Effector memory CD8-positive, alpha-beta T cell (primary cell): ENCODE data around the gene HECTD1.
"Not testable (repeated sequence)": the region's sequence is repeated elsewhere in the genome, so short reads cannot be mapped to it uniquely, and the experiment has no call there.

Experiments used
- ATAC-seq: fragments of 150-1000 bp; cut with Tn5 transposase; replicated peaks from 2 replicates; pipeline ENCODE4 v1.10.0; 2021; ENCODE audit warnings: mild to moderate bottlenecking, moderate library complexity
- DNase-seq, 3 experiments: peaks; one replicate each; pipeline ENCODE4 v3.0.0; 2021
- H3K27ac Mint-ChIP-seq, 2 donors: one replicate each; pipeline ENCODE4 v1.8.0; 2022; ENCODE audit warnings: mild to moderate bottlenecking in 2 of 2, mixed read lengths in 2 of 2, moderate library complexity in 2 of 2
- H3K27me3 Mint-ChIP-seq, 2 donors: one replicate each; pipeline ENCODE4 v1.8.0; 2022; ENCODE audit warnings: mixed read lengths in 2 of 2
- H3K36me3 Mint-ChIP-seq: one replicate; pipeline ENCODE4 v1.8.0; 2022; ENCODE audit warnings: mild to moderate bottlenecking, moderate library complexity, mixed read lengths; ENCODE audit not compliant: insufficient read depth
- H3K4me1 Mint-ChIP-seq, 2 donors: one replicate each; pipeline ENCODE4 v1.8.0; 2022; ENCODE audit warnings: low read depth in 2 of 2, mixed read lengths in 2 of 2
- H3K4me3 Mint-ChIP-seq, 2 donors: one replicate each; pipeline ENCODE4 v1.8.0; 2022; ENCODE audit warnings: mild to moderate bottlenecking in 2 of 2, mixed read lengths in 2 of 2, moderate library complexity in 2 of 2
- H3K9me3 Mint-ChIP-seq, 2 donors: one replicate each; pipeline ENCODE4 v1.8.0; 2022; ENCODE audit warnings: mixed read lengths in 2 of 2

HECTD1 gene

GRCh38 chr14:31239741-31240140 lies 32.1 kb upstream of the HECTD1 start:
- Mint-ChIP-seq H3K4me3 (no peak overlapping the region), H3K36me3 (no peaks in the 10 kb centered on the region), H3K9me3 (no peaks in the 10 kb centered on the region), H3K4me1 (peaks cover 9 to 13% of the 10 kb centered on the region in 2 donors), H3K27me3 (no peaks in the 10 kb centered on the region), H3K27ac (no peak overlapping the region)
- DNase-seq (no peak), ATAC-seq (no peak)

GRCh38 chr14:31235462-31235861 lies 27.9 kb upstream of the HECTD1 start:
- Mint-ChIP-seq H3K27ac (no peak overlapping the region), H3K4me3 (no peak overlapping the region), H3K9me3 (no peaks in the 10 kb centered on the region), H3K27me3 (peaks cover 0 to 6% of the 10 kb centered on the region in 2 donors), H3K36me3 (no peaks in the 10 kb centered on the region), H3K4me1 (peaks cover 0 to 2% of the 10 kb centered on the region in 2 donors)
- DNase-seq (no peak), ATAC-seq (no peak)

GRCh38 chr14:31232081-31232480 lies 24.5 kb upstream of the HECTD1 start:
- DNase-seq (no peak), ATAC-seq (no peak)
- Mint-ChIP-seq H3K27ac (no peak overlapping the region), H3K4me1 (no peaks in the 10 kb centered on the region), H3K36me3 (no peaks in the 10 kb centered on the region), H3K4me3 (no peak overlapping the region), H3K9me3 (no peaks in the 10 kb centered on the region), H3K27me3 (peaks cover 0 to 6% of the 10 kb centered on the region in 2 donors)

GRCh38 chr14:31231272-31231671 lies 23.7 kb upstream of the HECTD1 start:
- not testable (repeated sequence) for H3K27ac Mint-ChIP-seq, H3K4me1 Mint-ChIP-seq, H3K4me3 Mint-ChIP-seq, DNase-seq, H3K9me3 Mint-ChIP-seq, H3K27me3 Mint-ChIP-seq, H3K36me3 Mint-ChIP-seq, ATAC-seq

DNA sequence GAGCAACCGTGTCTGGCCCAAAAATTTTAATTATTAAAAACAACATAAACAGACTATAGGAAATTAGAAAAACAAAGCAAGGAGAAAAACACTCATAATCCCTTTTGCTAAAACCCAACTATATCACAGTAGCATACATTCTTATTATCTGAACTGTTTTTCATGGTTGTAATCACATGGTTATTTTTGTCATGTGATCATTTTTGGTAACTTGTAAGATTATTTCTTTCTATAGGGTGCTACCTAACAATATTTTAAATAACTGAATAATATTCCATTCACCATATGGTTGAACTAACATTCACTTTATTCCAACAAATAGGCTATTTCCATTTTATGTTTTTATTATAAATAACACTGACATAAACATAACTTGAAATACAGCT lies 23.0 kb upstream of the HECTD1 start:
- no peak overlapping the region for H3K27ac Mint-ChIP-seq
- H3K4me1 Mint-ChIP-seq: no peaks in the 10 kb centered on the region
- H3K27me3 Mint-ChIP-seq: peaks cover 0 to 6% of the 10 kb centered on the region in 2 donors
- peaks cover 4% of the 10 kb centered on the region for H3K36me3 Mint-ChIP-seq
- no peaks in the 10 kb centered on the region for H3K9me3 Mint-ChIP-seq
- DNase-seq (no peak), ATAC-seq (no peak)
- no peak overlapping the region for H3K4me3 Mint-ChIP-seq

DNA sequence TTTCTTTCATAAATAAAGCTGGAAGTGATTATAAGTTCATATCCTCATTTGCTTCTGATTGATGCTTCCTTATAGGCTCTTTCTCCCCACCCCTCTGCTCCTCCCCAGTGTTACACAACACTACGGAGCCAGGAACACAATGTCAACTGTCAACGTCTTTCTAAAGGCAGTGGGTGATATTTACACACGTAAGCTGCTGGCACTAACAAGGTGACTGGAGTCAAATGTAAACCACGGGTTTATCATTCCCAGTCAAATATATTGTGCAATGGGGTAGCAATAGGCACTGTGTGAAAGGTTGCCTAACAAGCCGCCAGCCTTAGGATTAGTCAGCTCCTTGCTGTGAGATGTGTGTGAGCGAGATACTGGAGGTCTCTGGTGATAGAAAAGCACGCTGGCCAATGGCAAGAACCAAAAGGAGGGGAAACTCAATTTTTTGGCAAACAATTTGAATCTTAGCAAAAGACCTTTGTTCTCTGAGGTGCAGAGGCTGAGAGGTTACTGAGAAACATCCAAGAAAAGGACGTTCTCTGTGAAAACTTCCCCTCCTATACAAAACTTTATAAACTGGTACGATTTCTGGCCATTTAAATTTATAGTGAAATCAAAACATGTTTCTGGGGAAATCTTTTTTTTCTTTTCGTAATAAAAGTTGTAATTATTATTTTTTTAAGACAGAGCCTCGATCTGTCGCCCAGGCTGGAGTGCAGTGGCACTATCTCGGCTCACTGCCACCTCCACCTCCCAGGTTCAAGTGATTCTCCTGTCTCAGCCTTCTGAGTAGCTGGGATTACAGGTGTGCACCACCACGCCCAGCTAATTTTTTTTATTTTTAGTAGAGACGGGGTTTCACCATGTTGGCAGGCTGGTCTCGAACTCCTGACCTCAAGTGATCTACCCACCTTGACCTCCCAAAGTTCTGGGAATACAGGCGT lies 22.3 kb upstream of the HECTD1 start:
- H3K27me3 Mint-ChIP-seq: peaks cover 0 to 6% of the 10 kb centered on the region in 2 donors
- no peaks in the 10 kb centered on the region for H3K9me3 Mint-ChIP-seq
- peaks cover 4% of the 10 kb centered on the region for H3K36me3 Mint-ChIP-seq
- no peak overlapping the region for H3K27ac Mint-ChIP-seq
- H3K4me1 Mint-ChIP-seq: no peaks in the 10 kb centered on the region
- DNase-seq: no peak
- no peak overlapping the region for H3K4me3 Mint-ChIP-seq
- ATAC-seq: no peak

DNA sequence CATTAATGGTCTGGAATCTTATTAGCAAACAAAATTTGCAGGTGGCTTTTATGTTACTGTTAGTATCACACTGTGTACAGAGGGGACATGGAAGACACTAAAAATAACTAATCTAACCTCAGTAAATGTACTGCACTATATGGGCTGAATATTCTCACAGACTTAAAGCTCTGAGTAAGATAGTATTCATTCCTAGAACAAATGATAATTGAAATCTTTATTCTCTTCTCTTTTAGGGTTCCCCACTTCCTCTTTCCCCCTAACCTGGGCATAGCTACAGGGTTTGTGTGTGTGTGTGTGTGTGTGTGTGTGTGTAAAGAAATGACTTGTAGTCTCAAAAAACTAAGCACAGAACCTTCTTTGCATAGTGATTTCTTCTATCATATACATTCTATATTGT lies 21.4 kb upstream of the HECTD1 start:
- no peaks in the 10 kb centered on the region for H3K4me1 Mint-ChIP-seq
- no peak overlapping the region for H3K27ac Mint-ChIP-seq
- ATAC-seq: no peak

DNA sequence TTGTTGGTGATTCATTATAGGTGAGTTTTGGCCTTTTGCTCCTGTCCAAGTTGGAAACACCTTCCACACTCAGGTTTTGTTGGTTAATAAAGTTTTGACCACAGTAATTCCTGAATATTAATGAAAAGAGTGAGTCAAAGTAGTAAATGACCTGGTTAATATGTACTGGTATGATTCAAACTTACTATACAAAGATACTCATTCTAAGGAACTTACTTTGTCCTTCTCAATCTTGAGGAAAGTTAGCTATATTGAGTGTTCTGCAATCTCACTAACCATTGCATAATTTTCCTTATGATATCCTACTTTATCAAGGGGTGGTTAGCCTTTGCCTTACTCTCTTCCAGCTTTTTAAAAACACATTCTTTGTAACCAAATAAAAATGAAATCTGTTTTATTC lies 20.9 kb upstream of the HECTD1 start:
- no peak overlapping the region for H3K27ac Mint-ChIP-seq
- no peaks in the 10 kb centered on the region for H3K9me3 Mint-ChIP-seq
- H3K36me3 Mint-ChIP-seq: peaks cover 4% of the 10 kb centered on the region
- ATAC-seq: no peak
- peaks cover 0 to 1% of the 10 kb centered on the region in 2 donors for H3K27me3 Mint-ChIP-seq
- no peak for DNase-seq
- H3K4me1 Mint-ChIP-seq: no peaks in the 10 kb centered on the region
- H3K4me3 Mint-ChIP-seq: no peak overlapping the region

More for the DNA sequence above, 21.4 kb upstream of the HECTD1 start:
- Mint-ChIP-seq H3K9me3 (no peaks in the 10 kb centered on the region), H3K4me3 (no peak overlapping the region), H3K36me3 (peaks cover 4% of the 10 kb centered on the region), H3K27me3 (peaks cover 0 to 6% of the 10 kb centered on the region in 2 donors)
- DNase-seq: no peak

GRCh38 chr14:31224808-31225207 lies 17.2 kb upstream of the HECTD1 start:
- Mint-ChIP-seq H3K27ac (no peak overlapping the region), H3K4me1 (no peaks in the 10 kb centered on the region), H3K4me3 (no peak overlapping the region), H3K27me3 (no peaks in the 10 kb centered on the region), H3K9me3 (no peaks in the 10 kb centered on the region), H3K36me3 (peaks cover 4% of the 10 kb centered on the region)
- no peak for ATAC-seq
- no peak for DNase-seq

GRCh38 chr14:31223331-31223730 lies 15.7 kb upstream of the HECTD1 start:
- no peak for ATAC-seq
- Mint-ChIP-seq H3K36me3 (peaks cover 6% of the 10 kb centered on the region), H3K4me1 (no peaks in the 10 kb centered on the region), H3K27me3 (no peaks in the 10 kb centered on the region), H3K27ac (no peak overlapping the region), H3K9me3 (no peaks in the 10 kb centered on the region), H3K4me3 (no peak overlapping the region)
- no peak for DNase-seq

- no peak overlapping the region for H3K4me3 Mint-ChIP-seq
- no peaks in the 10 kb centered on the region for H3K27me3 Mint-ChIP-seq
- DNase-seq (no peak), ATAC-seq (no peak)
- no peaks in the 10 kb centered on the region for H3K9me3 Mint-ChIP-seq
- H3K27ac Mint-ChIP-seq: no peak overlapping the region
- H3K36me3 Mint-ChIP-seq: peaks cover 7% of the 10 kb centered on the region
- H3K4me1 Mint-ChIP-seq: no peaks in the 10 kb centered on the region
These were observed 15.2 kb upstream of the HECTD1 start for GRCh38 chr14:31222834-31223233.

DNA sequence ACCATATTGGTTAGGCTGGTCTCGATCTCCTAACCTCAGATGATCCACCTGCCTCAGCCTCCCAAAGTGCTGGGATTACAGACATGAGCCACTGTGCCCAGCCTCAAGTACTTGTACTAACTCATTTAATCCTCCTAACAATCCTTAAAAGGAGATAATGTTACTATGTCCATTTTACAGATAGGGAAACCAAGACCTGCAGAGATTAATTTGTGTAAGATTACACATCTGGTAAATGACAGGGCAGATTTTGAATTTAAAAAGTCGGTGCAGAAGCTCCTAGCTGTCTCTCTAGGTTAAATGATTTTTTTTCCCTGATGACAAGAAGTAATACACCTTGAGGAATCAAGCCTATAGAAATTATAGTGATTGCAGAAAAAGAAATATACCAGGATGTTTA lies 13.7 kb upstream of the HECTD1 start:
- H3K4me1 Mint-ChIP-seq: no peaks in the 10 kb centered on the region
- H3K9me3 Mint-ChIP-seq: no peaks in the 10 kb centered on the region
- no peak overlapping the region for H3K27ac Mint-ChIP-seq
- no peaks in the 10 kb centered on the region for H3K27me3 Mint-ChIP-seq
- DNase-seq: no peak
- peaks cover 3% of the 10 kb centered on the region for H3K36me3 Mint-ChIP-seq
- ATAC-seq: no peak
- no peak overlapping the region for H3K4me3 Mint-ChIP-seq

DNA sequence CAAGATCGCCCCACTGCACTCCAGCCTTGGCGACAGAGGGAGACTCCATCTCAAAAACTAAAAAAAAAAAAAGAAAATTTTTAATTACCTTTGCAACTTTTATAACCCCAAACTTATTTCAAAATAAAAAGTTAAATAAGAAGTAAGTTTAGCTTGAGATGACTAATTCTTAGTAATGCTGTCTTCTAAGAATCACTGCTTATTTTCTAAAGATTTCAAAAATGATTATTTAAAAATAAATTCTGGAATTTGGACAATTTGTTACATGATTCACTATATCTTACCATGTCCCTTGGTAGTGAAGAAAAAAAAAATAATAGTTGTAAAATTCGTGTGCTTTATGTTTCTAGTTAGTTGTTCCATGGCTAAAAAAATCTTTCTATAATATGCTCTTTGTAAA lies 11.6 kb upstream of the HECTD1 start:
- H3K9me3 Mint-ChIP-seq: no peaks in the 10 kb centered on the region
- no peak overlapping the region for H3K27ac Mint-ChIP-seq
- ATAC-seq (no peak), DNase-seq (no peak)
- H3K4me3 Mint-ChIP-seq: no peak overlapping the region
- no peaks in the 10 kb centered on the region for H3K27me3 Mint-ChIP-seq
- H3K36me3 Mint-ChIP-seq: peaks cover 3% of the 10 kb centered on the region
- H3K4me1 Mint-ChIP-seq: no peaks in the 10 kb centered on the region

DNA sequence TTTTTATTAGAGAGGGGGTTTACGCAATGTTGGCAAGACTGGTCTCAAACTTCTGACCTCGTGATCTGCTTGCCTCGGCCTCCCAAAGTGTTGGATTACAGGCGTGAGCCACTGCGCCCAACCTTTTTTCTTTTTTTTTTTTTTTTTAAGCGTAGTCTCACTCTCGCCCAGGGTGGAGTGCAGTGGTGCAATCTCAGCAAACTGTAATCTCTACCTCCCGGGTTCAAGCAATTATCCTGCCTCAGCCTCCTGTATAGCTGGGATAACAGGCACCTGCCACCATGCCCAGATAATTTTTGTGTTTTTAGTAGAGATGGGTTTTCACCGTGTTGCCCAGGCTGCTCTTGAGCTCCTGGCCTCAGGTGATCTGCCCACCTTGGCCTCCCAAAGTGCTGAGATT lies 8.8 kb upstream of the HECTD1 start:
- ATAC-seq (no peak), DNase-seq (no peak)
- peaks cover 3% of the 10 kb centered on the region for H3K36me3 Mint-ChIP-seq
- no peaks in the 10 kb centered on the region for H3K9me3 Mint-ChIP-seq
- H3K27ac Mint-ChIP-seq: no peak overlapping the region
- H3K27me3 Mint-ChIP-seq: no peaks in the 10 kb centered on the region
- no peak overlapping the region for H3K4me3 Mint-ChIP-seq
- H3K4me1 Mint-ChIP-seq: no peaks in the 10 kb centered on the region
